CD14-positive monocyte (primary cell): ENCODE data around the gene HLTF. TPM values are rescaled to one million over a fixed set of nuclear protein-coding genes. Genes with fewer than 3 reads are reported as not detected.

Source experiments
- DNase-seq, 3 donors: peaks; one replicate each; pipeline ENCODE4 v3.0.0-alpha.2; 2011 to 2022
- H2AFZ ChIP-seq: 2 replicates; pipeline ENCODE4 v1.6.0; 2012; ENCODE audit warnings: mild to moderate bottlenecking, low read depth, low read length, inconsistent platforms; ENCODE audit not compliant: insufficient read depth, poor library complexity, severe bottlenecking
- H3K27ac ChIP-seq, 2 donors: 1 replicate in 1 of 2; 2 replicates in 1 of 2; pipeline ENCODE4 v1.5.1; 2012 to 2013; ENCODE audit warnings: low read length in 2 of 2, control low read depth in 1 of 2, inconsistent platforms in 1 of 2, low read depth in 1 of 2, mild to moderate bottlenecking in 1 of 2
- H3K27me3 ChIP-seq, 2 donors: one replicate each; pipeline versions ENCODE4 v1.6.0 to v1.6.1; 2011 to 2013; ENCODE audit warnings: low read length in 2 of 2; ENCODE audit not compliant: control insufficient read depth in 2 of 2, insufficient read depth in 2 of 2
- H3K36me3 ChIP-seq, 2 donors: replicated peaks in 1 of 2; 1 replicate in 1 of 2; 2 replicates in 1 of 2; pipeline versions ENCODE4 v1.5.1 to v1.6.1; 2012 to 2013; ENCODE audit warnings: low read length in 2 of 2, control low read depth in 1 of 2, inconsistent platforms in 1 of 2, mild to moderate bottlenecking in 1 of 2; ENCODE audit not compliant: insufficient read depth in 2 of 2, control insufficient read depth in 1 of 2
- H3K4me1 ChIP-seq, 2 donors: 1 replicate in 1 of 2; 2 replicates in 1 of 2; pipeline versions ENCODE4 v1.5.1 to v1.6.1; 2012 to 2013; ENCODE audit warnings: low read length in 2 of 2, control low read depth in 1 of 2, inconsistent platforms in 1 of 2, mild to moderate bottlenecking in 1 of 2, moderate library complexity in 1 of 2; ENCODE audit not compliant: insufficient read depth in 2 of 2, control insufficient read depth in 1 of 2
- H3K4me2 ChIP-seq: replicated peaks from 2 replicates; pipeline ENCODE3; 2012; ENCODE audit warnings: low read length, moderate library complexity, mild to moderate bottlenecking; ENCODE audit not compliant: poor library complexity, severe bottlenecking; ENCODE audit errors: extremely low read depth
- H3K4me3 ChIP-seq, 3 experiments: fragments of 200-600 bp in 1 of 3; sonication (generic) in 1 of 3; replicated peaks in 1 of 3; 1 replicate in 2 of 3; 2 replicates in 1 of 3; pipeline ENCODE4 v1.5.1; 2011 to 2013; ENCODE audit warnings: low read length in 3 of 3, mild to moderate bottlenecking in 3 of 3, control low read depth in 2 of 3, low read depth in 2 of 3, inconsistent platforms in 1 of 3, moderate library complexity in 1 of 3
- H3K79me2 ChIP-seq: 2 replicates; pipeline ENCODE4 v1.6.0; 2012; ENCODE audit warnings: mild to moderate bottlenecking, control low read depth, inconsistent platforms, low read length, moderate library complexity; ENCODE audit not compliant: insufficient read depth
- H3K9ac ChIP-seq: 2 replicates; pipeline ENCODE4 v1.6.0; 2017; ENCODE audit warnings: low read length, mild to moderate bottlenecking; ENCODE audit not compliant: insufficient read depth, poor library complexity, severe bottlenecking
- H3K9me3 ChIP-seq, 2 donors: replicated peaks in 1 of 2; 1 replicate in 1 of 2; 2 replicates in 1 of 2; pipeline versions ENCODE4 v1.5.1 to v1.6.1; 2012 to 2013; ENCODE audit warnings: low read length in 2 of 2, control low read depth in 1 of 2; ENCODE audit not compliant: control insufficient read depth in 1 of 2, insufficient read depth in 1 of 2
- H4K20me1 ChIP-seq: 2 replicates; pipeline ENCODE4 v1.6.0; 2012; ENCODE audit warnings: mild to moderate bottlenecking, low read length, control low read depth, moderate library complexity; ENCODE audit not compliant: insufficient read depth
- H3K27ac Mint-ChIP-seq, 7 donors: one replicate each; pipeline ENCODE4 v1.8.0; 2020; ENCODE audit warnings: mild to moderate bottlenecking in 7 of 7, mixed read lengths in 7 of 7, moderate library complexity in 6 of 7, inconsistent platforms in 2 of 7
- H3K27me3 Mint-ChIP-seq, 3 donors: one replicate each; pipeline ENCODE4 v1.8.0; 2021 to 2022; ENCODE audit warnings: low read depth in 3 of 3, mild to moderate bottlenecking in 3 of 3, mixed read lengths in 3 of 3, moderate library complexity in 3 of 3, inconsistent platforms in 1 of 3
- H3K36me3 Mint-ChIP-seq, 2 donors: one replicate each; pipeline ENCODE4 v1.8.0; 2020; ENCODE audit warnings: mixed read lengths in 2 of 2, inconsistent platforms in 1 of 2, mild to moderate bottlenecking in 1 of 2
- H3K4me1 Mint-ChIP-seq: one replicate; pipeline ENCODE4 v1.8.0; 2020; ENCODE audit warnings: mild to moderate bottlenecking, mixed read lengths
- H3K4me3 Mint-ChIP-seq, 2 donors: one replicate each; pipeline ENCODE4 v1.8.0; 2020; ENCODE audit warnings: mild to moderate bottlenecking in 2 of 2, mixed read lengths in 2 of 2, moderate library complexity in 1 of 2
- H3K9me3 Mint-ChIP-seq, 7 donors: one replicate each; pipeline ENCODE4 v1.8.0; 2020 to 2022; ENCODE audit warnings: mixed read lengths in 7 of 7, mild to moderate bottlenecking in 6 of 7, moderate library complexity in 6 of 7, inconsistent platforms in 2 of 7
- WGBS: methylation state at CpG from one replicate; pipeline ENCODE4 v1.1.5; 2013; ENCODE audit warnings: missing lambda C conversion rate; ENCODE audit not compliant: insufficient coverage; 5-methylcytosine and 5-hydroxymethylcytosine counted together
- intact Hi-C, 2 donors: fragments of 100-400 bp; cut with micrococcal nuclease; formaldehyde crosslinking; loops; one replicate each; pipeline versions ENCODE4 v1.15.0 to v1.15.1; 2023
- polyA plus RNA-seq, 3 donors: library from polyadenylated mRNA; depleted of rRNA in 1 of 3; unstranded in 2 of 3; stranded (reverse) in 1 of 3; fragments of 300-500 nt in 2 of 3; fragments of >200 nt in 1 of 3; fragmentation: Illumina TruSeq in 2 of 3; gene quantifications; 1 replicate in 2 of 3; 2 replicates in 1 of 3; pipeline ENCODE4 v1.2.3, GENCODE V29; 2012 to 2021
- TF ChIP-seq, protein P1 (sequence below): fragments of 200-600 bp; IDR thresholded peaks from one replicate; pipeline ENCODE4 v1.8.0; 2022; ENCODE audit warnings: antibody characterized with exemption, mild to moderate bottlenecking

HLTF gene
- polyA plus RNA-seq, 3 donors: 2.0 to 4.6 (median 2.7) TPM

DNA sequence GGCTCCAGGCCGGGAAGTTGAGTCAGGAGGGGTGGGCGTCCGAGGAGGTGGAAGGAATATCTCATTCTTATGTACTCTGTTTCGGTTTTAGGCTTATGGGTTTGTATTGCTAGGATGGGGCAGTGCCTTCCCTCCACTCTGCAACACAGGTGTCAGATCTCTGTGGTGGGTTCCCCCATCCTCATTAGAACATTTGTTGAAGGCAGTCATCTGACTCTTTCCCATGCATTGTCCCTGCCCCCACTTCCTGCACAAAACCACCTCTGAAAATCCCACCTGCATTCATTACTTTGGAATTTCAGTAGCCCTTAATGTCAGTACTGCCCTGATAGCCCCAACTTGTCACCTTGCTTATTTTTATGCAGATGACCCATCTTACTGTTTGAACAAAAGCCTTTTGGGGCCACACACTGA lies 65.5 kb downstream of the HLTF start:
- H3K4me3 Mint-ChIP-seq: no peak overlapping the region
- TF ChIP-seq, protein P1, sequence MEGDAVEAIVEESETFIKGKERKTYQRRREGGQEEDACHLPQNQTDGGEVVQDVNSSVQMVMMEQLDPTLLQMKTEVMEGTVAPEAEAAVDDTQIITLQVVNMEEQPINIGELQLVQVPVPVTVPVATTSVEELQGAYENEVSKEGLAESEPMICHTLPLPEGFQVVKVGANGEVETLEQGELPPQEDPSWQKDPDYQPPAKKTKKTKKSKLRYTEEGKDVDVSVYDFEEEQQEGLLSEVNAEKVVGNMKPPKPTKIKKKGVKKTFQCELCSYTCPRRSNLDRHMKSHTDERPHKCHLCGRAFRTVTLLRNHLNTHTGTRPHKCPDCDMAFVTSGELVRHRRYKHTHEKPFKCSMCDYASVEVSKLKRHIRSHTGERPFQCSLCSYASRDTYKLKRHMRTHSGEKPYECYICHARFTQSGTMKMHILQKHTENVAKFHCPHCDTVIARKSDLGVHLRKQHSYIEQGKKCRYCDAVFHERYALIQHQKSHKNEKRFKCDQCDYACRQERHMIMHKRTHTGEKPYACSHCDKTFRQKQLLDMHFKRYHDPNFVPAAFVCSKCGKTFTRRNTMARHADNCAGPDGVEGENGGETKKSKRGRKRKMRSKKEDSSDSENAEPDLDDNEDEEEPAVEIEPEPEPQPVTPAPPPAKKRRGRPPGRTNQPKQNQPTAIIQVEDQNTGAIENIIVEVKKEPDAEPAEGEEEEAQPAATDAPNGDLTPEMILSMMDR: no peak
- Histone ChIP-seq H3K4me3 (no peak overlapping the region), H4K20me1 (peaks cover 36% of the 10 kb centered on the region), H3K27ac (no peak overlapping the region), H3K9ac (no peak overlapping the region), H3K9me3 (no peaks in the 10 kb centered on the region), H2AFZ (no peak overlapping the region), H3K27me3 (no peaks in the 10 kb centered on the region), H3K79me2 (no peaks in the 10 kb centered on the region), H3K36me3 (peaks cover 83 to 97% of the 10 kb centered on the region in 2 donors), H3K4me2 (no peak overlapping the region), H3K4me1 (no peaks in the 10 kb centered on the region)
- H3K27me3 Mint-ChIP-seq: peaks cover 0 to under 1% (median 0%) of the 10 kb centered on the region in 3 donors
- H3K36me3 Mint-ChIP-seq: peaks cover 74 to 89% of the 10 kb centered on the region in 2 donors
- WGBS: 100% methylated on average over 2 of the region's 4 CpGs
- intact Hi-C loops: no loop called here
- peaks cover 0 to 4% (median 0%) of the 10 kb centered on the region in 7 donors for H3K9me3 Mint-ChIP-seq
- no peaks in the 10 kb centered on the region for H3K4me1 Mint-ChIP-seq
- no peak for DNase-seq
- peak overlapping the region in 1 of 7 donors; percentile 6 for H3K27ac Mint-ChIP-seq

GRCh38 chr3:149020196-149020838 lies 66.0 kb downstream of the HLTF start:
- Histone ChIP-seq H3K27ac (no peak overlapping the region), H3K4me1 (no peaks in the 10 kb centered on the region), H3K4me3 (no peak overlapping the region), H3K4me2 (no peak overlapping the region), H3K79me2 (no peaks in the 10 kb centered on the region), H3K9me3 (no peaks in the 10 kb centered on the region), H3K9ac (no peak overlapping the region), H4K20me1 (peaks cover 41% of the 10 kb centered on the region), H3K27me3 (no peaks in the 10 kb centered on the region), H3K36me3 (peaks cover 80 to 97% of the 10 kb centered on the region in 2 donors), H2AFZ (no peak overlapping the region)
- Mint-ChIP-seq H3K27ac (no peak overlapping the region), H3K4me3 (no peak overlapping the region), H3K36me3 (peaks cover 76 to 91% of the 10 kb centered on the region in 2 donors), H3K27me3 (peaks cover 0 to 2% (median 0%) of the 10 kb centered on the region in 3 donors), H3K9me3 (peaks cover 0 to 4% (median 0%) of the 10 kb centered on the region in 7 donors), H3K4me1 (no peaks in the 10 kb centered on the region)
- intact Hi-C loops: no loop called here
- no CpG with 5 or more reads among the region's 3 CpGs for WGBS
- TF ChIP-seq, protein P1: no peak
- DNase-seq: no peak
